Astrocyte of the spinal cord (primary cell): ENCODE data around the gene ZCCHC24.

ENCODE experiments used
- DNase-seq: peaks from one replicate; pipeline ENCODE4 v3.0.0; 2011; ENCODE audit warnings: low read depth, low spot score
- H3K4me3 ChIP-seq: 2 replicates; pipeline ENCODE4 v1.5.1; 2011; ENCODE audit warnings: low read depth, mild to moderate bottlenecking, low read length, moderate library complexity
- CTCF ChIP-seq: IDR thresholded peaks from 2 replicates; pipeline ENCODE4 v1.5.1; 2012; ENCODE audit warnings: low read depth, mild to moderate bottlenecking, low read length, inconsistent platforms
- in situ Hi-C: cut with HindIII; loops from 2 replicates; pipeline ENCODE4 v1.10.0; 2017; ENCODE audit warnings: low sequenced_read_pairs

ZCCHC24 gene

DNA sequence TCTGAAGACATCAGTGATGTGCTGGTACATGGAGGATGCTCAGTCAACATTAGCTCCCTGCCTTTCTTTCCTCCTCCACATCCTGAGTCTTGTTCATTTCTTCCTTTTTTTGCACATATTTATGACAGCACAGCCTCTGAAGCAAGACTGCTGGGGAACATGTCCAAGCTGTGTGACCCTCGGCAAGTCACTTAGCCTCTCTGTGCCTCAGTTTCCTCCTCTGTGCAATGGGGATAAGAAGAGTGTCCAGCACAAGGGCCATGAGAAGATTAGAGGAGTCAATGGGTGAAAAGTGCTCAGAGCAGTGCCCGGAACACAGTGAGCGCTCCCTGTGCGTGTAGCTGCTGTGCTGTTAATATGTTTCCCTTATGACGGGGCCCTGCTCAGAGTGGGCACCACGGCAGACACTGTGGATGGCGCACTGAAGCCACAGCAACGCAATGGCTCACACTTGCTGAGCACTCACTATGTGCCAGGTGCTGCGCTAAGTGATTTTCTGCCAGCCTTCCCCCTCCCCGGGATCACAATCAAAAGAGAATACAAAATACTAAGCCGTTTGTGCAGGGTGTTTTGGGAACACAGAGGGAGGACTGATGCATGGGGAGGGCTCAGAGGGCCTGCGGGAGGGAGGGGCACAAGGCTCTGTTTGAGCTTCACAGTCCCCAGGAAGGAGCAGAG is 28.7 kb downstream of the ZCCHC24 start:
- in situ Hi-C loops, result no loop called here
- no peak for TF ChIP-seq CTCF
- no peak overlapping the region for H3K4me3 ChIP-seq
- no peak for DNase-seq

GRCh38 chr10:79415736-79416577 is 29.5 kb downstream of the ZCCHC24 start:
- TF ChIP-seq CTCF, result no peak

DNA sequence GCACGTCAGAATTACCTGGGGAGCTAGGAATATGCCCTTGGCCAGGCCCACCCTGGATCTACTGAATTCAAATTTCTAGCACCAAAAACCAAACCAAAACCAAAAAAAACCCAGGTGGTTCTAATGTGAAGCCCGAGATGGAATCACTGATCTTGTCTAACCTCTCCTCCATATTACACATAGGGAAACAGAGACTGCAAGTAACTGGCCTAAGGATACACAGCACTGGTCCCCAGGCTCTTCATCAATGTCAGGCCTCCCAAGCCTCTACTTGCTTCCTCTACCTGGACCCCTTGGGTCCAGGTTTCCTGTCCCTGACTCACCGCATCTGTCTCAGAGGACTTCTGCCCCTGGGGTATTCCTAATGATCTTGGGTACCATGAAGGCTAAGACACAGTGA is 30.7 kb downstream of the ZCCHC24 start:
- in situ Hi-C loops, result no loop called here
- no peak for TF ChIP-seq CTCF
- DNase-seq, result no peak
- H3K4me3 ChIP-seq, result no peak overlapping the region

More at GRCh38 chr10:79415736-79416577, 29.5 kb downstream of the ZCCHC24 start:
- in situ Hi-C loops, result no loop called here
- DNase-seq, result no peak
- H3K4me3 ChIP-seq, result no peak overlapping the region

GRCh38 chr10:79413196-79413595 is 32.2 kb downstream of the ZCCHC24 start:
- no peak for DNase-seq

GRCh38 chr10:79412516-79412915 is 32.9 kb downstream of the ZCCHC24 start:
- in situ Hi-C loops, result no loop called here
- TF ChIP-seq CTCF, result no peak
- no peak for DNase-seq
- H3K4me3 ChIP-seq, result no peak overlapping the region

More at GRCh38 chr10:79413196-79413595, 32.2 kb downstream of the ZCCHC24 start:
- in situ Hi-C loops, result no loop called here
- H3K4me3 ChIP-seq, result no peak overlapping the region
- TF ChIP-seq CTCF, result no peak

DNA sequence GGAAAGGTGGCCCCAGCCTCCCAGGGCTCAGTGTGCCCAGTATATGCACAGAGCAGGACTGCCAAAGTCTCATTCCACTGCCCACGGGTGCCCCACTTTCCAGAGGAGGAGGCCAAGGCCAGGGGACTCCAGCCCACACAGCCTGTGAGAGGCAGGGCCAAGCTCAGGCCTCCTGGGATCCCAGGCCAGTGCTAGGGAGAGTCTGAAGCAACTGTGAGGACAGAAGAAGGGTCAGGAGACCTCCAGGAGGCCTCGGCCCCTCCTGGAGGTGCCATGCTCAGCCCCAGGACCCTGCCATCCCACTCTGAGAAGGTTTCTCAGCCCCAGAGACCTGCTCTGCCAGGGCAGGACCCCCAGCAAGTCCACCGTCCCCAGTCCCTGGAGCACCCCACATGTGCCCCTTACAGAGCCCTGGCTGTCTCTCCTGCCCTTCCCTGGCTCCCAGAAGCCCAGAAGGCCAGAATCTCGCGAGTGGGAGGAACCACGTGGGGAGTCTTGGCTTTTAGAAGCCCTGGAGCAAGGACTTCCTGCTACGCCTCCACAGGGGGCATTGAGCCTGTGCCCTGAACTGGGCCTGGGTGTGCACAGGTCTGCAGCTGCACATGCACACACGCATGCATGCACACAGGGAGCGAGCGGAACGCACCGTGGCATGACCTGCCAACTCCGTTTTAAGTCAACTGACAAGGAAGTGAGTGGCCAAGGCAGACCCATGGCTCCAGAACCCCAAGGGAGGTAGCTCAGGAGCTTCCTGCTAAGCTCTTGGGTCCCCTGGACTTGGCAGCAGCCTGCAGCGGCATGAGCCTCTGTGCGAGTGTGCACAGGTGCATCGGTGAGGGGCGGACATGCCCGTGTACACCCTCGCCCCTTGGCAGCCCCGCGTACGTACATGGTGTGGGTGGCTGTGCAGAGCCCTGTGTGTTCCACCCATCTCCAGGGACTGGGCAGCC is 33.6 kb downstream of the ZCCHC24 start:
- DNase-seq, result no peak
- in situ Hi-C loops, result no loop called here
- no peak overlapping the region for H3K4me3 ChIP-seq
- TF ChIP-seq CTCF, result no peak
